NCI-H2107 treated with DMSO at 0.1 percent for 48 hours (cell line): Measurements from ENCODE around the gene VSIG8.
A peak's percentile ranks its signal among the peaks of the same experiment; 100 is the strongest.
"Not testable (repeated sequence)": the region's sequence is repeated elsewhere in the genome, so short reads cannot be mapped to it uniquely, and the experiment has no call there.

Source experiments
- DNase-seq: peaks from one replicate; lab custom pipeline; 2025; ENCODE audit not compliant: unreplicated experiment; lab: John Stamatoyannopoulos, UW

VSIG8 gene, protein sequence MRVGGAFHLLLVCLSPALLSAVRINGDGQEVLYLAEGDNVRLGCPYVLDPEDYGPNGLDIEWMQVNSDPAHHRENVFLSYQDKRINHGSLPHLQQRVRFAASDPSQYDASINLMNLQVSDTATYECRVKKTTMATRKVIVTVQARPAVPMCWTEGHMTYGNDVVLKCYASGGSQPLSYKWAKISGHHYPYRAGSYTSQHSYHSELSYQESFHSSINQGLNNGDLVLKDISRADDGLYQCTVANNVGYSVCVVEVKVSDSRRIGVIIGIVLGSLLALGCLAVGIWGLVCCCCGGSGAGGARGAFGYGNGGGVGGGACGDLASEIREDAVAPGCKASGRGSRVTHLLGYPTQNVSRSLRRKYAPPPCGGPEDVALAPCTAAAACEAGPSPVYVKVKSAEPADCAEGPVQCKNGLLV

DNA sequence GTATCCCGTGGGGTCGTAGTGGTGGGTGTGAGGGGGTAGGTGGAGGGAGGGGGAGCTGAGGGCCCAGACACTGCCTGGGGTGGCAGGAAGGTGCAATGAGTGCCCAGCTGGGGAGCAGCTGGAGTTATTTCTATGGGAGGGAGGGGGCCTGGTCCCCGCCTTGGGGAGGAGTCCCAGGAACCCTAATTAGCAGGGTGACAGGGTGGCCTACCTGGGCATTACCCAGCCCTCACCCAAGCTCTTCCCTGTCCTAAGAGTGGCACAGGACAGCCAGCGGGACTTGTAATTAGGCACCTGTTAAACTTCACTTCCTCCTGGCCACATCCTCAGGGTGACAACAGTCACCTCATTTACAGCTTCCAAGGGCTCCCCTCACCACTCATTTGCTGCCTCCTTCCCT, at the start of gene VSIG8:
Gene VSIG8, minus strand, starts transcription at position 101 of the 400 bp plus-strand sequence. CDS start 136 bp downstream, outside the sequence.
- no peak for DNase-seq

DNA sequence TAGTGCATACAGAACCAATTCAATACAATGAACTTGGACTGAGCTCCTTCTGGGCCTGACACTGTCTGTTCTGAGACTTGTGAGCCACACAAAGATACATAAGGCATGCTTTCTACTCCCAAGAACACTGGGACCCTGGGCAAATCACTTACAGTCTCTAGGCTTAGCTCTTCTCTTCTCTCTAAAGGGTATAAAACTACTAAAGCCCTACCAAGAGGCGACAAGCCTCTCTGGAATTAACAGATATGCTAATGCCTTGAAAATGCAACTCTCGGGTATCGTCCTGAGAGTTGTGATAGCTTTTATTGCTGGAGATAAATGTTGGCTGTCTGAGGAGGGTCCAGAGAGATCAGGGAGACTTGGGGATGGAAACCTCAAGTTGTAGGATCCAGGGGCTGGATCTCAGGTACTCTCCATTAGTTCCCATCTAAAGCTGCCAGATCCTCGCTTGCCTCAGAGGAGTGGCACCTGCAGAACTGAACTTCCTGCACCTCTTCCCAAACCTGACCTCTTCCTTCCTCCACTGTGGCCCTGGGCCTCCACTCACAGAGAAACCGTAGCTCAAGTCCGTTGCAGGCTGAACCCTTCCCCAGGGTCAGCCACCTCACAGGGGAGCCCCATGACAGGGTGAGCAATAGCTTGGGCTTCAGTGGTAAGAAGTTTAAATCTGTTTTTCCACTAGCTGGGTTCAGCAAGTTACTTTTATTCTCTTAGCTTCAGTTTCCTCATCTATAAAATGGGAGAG, 49.0 kb upstream of the VSIG8 start:
- no peak for DNase-seq

DNA sequence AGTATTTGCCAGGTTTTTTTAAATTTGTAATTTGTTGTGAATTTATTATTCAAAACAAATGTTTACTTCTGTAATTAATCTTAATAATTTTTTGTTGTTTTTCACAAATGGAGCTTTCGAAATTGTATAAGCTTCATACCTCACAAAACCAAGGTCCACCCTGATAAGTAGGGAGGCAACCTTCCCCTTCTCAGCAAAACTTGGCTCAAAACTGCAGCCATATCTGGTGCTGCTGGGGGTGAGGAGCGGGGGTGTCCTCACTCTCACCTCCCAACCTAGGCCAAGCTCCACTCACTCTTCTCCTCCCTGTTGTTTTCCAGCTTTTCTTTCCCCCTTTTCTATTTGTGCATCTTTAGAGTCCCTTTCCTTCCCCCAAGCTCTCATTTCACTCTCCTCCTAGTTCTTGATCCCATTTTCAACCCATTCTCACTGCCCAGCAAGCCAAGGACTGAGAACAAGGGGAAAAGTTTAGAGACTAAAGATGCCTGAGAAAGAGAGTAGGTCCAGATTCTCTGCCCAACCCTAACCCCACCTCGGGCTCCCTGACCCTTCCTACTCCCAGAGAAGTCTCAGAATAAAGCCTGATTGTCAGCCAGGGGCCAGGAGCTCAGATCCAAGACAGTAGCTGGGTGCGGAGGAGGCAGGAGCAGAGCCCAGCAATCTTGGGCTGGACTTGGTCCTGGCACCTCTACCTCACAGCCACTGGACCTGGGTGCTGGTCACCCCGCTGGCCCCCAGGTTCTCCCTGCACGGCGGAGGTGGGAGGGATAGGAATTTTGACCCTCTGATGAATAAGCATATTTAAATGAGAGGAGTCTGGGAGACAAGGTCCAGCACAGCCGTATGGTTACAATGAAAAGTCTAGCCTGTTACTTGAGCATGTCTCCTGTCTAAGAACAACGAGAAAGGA, 45.8 kb upstream of the VSIG8 start:
- no peak for DNase-seq

DNA sequence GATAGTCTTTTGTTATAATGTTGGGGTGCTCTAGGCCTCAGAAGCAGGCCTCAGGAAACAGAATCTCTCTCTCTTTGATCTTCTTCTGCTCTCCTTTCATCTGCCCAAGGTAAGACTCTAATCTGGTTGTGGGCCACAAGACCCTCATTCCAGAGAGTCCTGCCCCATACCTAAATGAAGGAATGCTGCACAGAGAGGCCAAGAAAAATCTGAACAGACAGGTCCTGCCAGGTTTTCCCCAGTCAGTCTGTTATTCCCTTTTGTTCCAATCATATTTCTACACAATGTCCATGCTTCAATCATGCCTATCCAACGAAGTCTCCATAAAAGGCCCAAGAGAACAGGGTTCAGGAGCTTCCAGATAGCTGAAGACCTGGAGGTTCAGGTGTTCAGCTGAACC, 44.5 kb upstream of the VSIG8 start:
- no peak for DNase-seq

DNA sequence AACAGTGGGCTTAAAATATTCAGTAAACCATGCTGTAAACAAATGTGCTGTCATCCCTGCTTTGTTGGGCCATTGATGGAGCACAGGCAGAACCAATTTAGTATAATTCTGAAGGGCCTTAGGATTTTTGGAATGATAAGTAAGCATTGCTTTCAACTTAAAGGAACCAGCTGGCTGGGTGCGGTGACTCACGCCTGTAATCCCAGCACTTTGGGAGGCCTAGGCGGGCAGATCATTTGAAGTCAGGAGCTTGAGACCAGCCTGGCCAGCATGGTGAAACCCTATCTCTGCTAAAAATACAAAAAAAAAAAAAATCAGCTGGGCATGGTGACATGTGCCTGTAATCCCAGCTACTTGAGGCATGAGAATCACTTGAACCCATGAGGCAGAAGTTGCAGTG, 41.6 kb upstream of the VSIG8 start:
- not testable (repeated sequence) for DNase-seq

DNA sequence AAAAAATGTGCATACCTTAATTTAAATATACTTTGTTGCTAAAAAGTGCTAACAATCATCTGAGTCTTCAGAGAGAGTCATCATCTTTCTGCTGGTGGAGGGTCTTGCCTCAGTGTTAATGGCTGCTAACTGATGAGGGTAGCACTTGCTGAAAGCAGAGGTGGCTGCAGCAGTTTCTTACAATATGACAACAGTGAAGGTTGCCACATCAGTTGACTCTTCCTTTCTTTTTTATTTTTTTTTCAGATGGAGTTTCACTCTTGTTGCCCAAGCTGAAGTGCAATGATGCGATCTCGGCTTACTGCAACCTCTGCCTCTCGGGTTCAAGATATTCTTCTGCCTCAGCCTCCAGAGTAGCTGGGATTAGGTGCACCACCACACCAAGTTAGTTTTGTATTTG, 40.1 kb upstream of the VSIG8 start:
- no peak for DNase-seq

DNA sequence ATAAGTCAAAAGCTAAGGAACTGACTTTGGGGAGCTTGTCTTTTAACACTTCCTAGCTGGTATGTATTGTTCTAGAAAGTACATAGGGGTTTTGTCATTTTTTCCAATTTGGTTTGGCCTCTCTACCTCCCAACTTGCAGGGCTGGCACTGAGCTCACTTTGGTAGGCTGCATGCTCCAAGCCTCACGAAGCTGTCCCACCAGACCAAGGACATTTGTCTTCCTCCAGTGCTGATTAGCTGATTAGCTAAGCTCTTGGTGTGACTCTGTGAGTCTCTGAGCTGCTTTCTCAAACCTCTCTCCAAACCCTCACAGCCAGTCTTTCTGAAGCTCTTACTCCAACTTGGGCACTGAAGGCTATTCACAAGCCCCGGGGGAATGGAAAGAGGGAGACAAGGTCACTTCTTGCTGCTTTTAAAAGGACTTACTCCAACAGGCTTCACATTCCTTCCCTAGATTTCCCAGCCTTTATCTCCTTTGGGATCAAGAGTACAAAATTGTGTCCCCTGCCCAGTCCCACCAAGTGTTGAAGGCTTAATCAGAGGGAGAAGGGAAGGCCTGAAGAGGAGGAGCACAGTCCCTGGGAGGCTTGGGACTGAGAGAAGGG, 38.4 kb upstream of the VSIG8 start:
- no peak for DNase-seq

DNA sequence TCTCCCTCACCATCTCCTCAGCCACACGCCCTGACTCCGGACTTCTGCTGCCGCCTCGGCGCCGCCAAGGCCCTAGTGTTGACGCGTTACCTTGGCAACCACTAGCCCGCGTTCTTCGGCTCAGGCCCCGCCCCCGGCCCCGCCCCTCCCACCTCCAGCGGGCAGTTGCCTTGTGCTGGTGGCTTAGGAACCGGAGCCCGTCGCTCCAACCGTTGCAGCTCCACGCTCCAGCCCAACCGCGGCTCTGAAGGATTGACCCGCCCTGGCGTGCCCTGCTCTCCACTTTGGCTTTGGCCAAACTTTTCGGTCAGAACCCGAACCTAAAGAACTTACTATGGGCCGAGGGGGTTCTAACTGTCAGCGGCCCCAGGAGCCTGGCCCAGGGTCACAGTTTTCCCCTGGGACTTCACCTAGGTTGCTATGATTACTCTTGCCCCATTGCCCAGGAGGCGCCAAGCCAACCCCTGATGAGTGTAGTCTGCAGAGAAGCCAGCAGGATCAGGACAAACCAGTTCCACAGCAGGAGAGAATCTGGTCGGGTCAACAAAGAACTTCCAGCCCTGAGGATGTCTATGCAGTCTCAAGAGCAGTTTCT, 37.7 kb upstream of the VSIG8 start, which contains the start of gene CFAP45:
Gene CFAP45, minus strand, starts transcription at position 80 of the 595 bp plus-strand sequence. Its CDS starts 67 bp downstream, at position 13.
- DNase-seq, result no peak

DNA sequence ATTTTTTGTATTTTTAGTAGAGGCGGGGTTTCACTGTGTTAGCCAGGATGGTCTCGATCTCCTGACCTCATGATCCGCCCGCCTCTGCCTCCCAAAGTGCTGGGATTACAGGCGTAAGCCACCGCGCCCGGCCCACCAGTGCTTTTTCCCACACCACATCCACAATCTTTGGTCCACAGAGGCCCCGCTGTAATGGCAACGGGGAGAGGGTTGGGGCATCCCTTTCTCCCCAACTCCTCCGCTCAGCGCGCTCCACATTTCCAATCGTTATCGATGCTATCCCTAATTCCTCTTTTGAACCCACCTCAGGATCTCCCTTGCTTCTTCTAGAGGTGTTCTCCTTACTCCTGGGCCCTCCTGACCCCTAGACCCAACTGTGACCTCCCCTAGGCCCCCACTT, 37.2 kb upstream of the VSIG8 start:
- DNase-seq, result not testable (repeated sequence)

DNA sequence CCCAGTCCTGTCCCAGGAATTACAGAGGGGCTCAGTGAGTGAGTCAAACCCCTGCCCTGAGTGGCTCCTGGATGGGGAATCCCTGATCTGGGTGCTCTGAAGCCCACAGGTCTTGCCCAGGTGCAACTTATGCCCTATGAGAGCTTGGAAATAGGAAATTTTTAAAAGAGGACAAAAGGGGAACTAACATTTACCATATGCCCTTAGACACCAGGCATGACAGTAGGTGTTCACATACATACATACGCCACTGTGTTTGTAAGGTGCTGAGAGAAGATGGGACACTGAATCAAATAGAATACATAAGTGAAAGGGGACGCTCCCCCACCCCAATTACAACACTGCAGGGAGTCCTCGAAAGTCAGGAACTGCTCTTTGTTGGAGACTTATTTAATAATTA, 36.1 kb upstream of the VSIG8 start:
- DNase-seq, result no peak

DNA sequence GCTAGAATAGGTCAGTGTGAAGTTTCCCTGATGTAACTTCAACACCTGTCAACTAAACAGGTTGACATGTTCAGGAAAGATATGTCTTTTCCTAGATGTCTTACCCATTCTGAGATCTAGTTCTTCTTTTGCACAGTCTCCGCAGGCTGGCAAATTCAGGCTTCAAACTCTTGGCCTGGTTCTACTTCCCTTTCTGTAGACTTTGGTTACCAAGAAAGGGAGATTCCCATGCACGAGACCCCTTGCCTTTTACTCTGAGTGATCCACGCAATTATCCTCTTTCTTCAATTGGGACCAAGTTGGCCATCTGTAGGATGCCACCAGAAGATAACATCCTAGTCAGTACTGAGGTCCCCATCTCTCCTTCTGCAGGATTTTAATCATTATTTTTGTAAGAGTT, 35.5 kb upstream of the VSIG8 start:
- DNase-seq, result no peak

DNA sequence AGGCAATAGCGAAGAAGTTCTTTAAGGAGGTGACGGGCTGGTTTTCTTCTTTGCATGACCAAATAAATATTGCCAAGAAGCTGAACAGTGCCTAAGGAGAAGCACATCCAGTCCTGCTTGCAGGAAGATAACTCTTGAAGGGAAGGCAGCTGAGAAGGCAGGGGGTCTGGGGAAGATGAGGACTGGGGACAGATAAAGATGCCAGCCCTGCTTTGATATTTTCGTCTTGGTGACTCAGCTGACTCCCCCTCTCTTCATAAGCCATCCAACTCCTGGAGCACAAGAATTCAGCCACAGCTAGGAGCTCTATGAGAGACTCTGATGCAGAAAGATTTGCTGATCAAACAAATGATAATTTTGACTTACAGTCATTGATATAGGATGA, 34.1 kb upstream of the VSIG8 start:
- no peak for DNase-seq

DNA sequence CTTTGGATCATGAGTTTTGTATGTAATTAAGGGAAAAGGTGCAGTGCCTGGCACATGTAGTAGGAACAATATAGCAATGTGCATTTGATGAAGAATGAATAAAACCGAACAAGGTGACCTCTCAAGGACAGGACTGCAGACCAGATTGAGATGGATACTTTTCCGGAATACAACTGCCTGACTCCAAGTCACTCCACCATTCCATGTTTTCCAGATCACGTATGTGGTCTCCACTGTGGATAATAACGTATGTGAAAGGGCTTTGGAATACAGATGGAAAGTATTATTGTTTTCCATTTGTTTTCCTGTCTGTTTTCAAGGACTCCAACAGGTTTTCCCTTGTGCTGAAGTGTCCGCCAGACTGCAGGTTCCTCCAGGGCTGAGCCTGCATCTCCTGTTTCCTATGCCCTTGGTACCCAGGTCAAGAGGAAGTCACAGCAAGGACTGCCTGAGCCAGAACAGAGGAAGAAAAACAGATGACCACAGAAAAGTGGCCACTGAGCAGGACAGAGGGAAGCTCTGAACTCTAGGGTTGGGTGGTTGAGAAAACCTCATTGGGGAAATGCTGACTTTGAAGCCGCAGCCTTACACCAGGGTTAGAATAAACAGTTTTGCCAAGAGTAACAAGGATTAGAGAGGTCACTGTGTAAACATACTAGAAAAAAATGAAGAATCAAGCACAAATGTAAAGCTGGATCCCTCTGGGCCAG, 33.5 kb upstream of the VSIG8 start:
- DNase-seq, result peak; percentile 67

DNA sequence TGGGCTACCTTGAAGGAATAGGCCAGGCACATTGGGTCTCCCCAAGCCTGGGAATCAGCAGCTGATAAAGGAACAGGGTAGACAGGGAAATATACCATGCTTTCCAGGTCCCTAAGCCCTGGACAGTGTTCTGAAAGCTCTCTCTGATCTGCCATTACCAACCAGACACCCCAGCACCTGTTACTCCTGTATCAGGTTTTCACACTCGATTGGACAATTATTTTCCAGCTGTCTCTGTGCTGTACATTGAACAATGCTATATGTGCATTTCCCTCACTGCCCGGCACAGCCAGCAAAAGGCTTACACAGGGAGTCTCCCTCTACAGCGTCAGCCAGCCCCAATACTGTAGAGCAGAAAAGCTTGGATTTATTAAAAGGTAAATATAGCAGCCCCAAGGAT, 32.8 kb upstream of the VSIG8 start:
- peak; percentile 46 for DNase-seq

DNA sequence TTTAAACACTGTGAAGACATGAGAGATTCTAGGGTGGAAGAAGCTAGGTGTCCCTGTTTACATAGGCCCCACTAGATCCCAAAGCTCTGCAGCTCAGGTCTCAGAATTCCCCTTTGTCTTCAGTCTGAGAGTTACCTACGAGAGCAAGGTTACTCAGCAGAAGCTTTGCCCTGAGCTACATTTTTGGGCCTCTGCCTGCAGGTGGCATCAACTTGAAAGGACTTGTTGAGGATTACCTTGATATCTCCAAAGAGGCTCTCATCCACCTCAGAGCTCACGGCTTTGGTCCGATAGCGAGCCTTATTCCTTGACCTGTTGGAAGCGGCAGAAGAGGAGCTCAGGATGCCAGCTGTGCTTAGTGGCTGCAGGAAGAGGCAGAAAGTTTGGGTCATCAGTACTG, 30.5 kb upstream of the VSIG8 start:
- DNase-seq, result no peak

DNA sequence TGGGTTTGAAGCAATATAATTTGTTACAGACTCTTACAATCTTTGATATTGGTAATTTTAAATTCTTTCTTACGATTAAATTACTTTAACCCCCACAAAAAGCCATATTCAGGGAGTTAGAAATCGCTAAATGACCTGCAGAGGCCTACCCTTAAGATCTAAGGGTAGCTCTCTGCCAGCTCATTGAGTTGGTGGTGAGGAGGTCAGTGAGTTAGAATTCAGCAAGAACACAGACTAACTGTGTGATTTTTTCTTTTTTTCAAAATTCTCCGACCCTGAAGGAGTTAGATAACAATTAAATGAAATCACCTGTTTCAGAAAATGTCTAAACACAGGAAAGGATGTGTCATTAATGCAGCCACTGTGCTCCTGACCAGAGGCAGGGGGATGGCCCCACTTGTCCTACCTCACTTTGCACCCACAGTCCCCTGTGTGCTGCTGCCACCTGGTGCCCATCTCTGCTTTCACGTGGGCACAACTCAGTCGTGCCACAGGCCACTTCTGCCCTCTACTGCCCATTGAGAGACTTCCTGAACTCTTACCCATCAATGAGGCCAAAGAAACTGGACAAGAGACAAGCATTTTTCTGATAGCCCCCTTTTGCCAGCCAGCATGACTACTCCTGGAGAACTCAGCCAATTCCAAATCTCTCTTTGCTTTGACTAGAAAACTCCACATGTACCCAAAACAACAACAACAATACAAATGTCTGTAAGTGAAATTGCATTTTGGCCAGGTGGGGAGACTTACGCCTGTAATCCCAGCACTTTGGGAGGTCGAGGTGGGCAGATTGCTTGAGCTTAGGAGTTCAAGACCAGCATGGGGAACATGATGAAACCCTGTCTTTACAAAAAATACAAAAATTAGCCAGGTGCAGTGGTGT, 29.1 kb upstream of the VSIG8 start:
- DNase-seq, result peak; percentile 89

DNA sequence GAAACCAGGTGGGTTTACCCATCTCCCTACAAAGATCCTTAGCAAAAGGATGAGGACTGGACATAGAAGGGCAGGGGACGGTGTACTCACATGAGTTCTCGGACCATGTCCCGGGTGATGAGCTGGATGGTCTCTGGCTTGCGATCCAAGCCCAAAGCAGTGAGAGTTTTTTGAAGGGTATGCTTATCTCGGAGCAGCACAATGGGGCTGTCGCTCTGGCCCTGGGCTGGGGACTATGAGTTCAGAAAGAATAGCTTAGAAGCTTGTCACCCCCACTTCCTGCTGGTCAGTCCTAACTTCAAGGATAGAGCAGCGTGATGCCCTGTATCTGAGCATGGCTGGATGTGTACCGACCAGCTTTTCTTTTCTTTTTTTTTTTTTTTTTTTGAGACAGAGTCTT, 27.9 kb upstream of the VSIG8 start:
- DNase-seq, result no peak

DNA sequence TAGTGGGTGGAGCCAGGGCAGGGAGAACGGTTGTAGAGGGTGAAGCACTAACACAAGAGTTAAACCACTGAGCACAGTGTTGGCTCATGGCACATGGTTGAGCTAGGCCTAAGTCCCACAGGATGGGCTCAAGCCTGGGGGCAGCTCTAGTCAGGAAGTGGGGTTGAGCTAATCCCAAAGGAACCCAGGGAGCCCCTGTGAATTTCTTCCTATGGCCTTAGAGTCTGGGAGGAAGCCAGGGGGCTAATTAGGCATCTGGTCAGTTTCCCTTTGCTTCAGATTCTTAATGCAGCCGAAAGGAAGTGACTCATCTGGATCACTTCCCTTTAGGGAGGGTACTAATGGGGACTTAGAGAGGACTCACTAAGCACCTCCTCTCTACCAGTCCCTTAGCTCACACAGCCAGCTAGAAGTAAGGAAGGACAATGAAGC, 27.4 kb upstream of the VSIG8 start:
- DNase-seq, result no peak

DNA sequence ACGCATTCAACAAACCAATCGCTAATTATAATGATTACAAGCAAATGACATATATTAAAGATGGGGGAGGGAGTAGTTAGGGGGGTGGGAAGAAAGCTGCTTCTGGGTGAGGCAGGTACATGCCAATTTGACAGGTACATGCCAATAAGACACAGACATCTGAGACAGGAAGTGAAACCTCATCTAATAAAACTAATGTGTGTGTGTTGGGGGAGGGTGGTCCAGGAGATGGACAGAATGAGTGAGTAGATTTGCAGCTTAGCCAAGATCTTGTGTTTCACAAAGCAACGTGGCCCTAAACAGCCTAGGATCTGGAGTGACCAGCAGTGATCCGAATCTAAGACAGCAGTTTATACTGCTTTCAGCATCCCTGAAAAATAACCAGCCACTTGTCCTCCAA, 26.7 kb upstream of the VSIG8 start:
- DNase-seq, result no peak
